T follicular helper cell (primary cell): ENCODE data around the gene RIBC2.
"Not testable (repeated sequence)": the region's sequence is repeated elsewhere in the genome, so short reads cannot be mapped to it uniquely, and the experiment has no call there.

Source experiments
- DNase-seq: peaks from one replicate; pipeline ENCODE4 v3.0.0-alpha.2; 2020; ENCODE audit warnings: low read depth

Gene RIBC2

GRCh38 chr22:45450101-45450785, 36.8 kb downstream of the RIBC2 start:
- DNase-seq = no peak

DNA sequence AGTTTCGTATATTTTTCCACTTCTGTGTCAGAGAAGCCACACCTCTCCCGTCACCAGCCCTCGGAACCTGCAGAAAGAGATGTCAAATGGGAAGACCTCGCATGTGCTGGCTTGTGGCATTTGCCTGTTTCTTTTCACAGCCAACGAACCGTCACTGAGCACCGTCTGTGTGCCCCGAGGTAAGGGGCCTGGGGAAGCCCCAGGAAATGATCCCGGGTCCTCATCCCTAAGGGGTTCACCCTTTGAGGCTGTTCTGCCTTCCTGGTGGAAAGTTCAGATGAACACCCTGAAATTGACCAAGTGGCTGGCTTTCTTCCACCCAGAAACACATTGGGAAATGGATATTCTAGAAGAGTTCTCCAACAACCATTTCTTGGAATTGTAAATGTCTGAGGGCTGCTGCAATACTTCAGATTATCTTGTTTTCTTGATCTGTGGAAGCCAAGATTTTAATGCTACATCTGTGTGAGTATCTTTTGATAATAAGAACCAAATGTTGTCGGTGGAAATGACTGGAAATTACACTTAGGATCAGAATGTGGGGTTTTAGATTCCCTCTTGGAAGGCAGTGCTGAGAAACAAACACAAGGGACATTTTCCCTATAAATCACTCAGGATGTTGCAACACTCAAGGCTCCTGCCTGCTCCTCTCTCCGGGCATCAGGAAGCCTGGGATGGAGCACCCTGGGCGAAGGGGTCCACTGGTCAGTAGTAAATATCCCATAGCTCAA, 37.6 kb downstream of the RIBC2 start:
- no peak for DNase-seq

DNA sequence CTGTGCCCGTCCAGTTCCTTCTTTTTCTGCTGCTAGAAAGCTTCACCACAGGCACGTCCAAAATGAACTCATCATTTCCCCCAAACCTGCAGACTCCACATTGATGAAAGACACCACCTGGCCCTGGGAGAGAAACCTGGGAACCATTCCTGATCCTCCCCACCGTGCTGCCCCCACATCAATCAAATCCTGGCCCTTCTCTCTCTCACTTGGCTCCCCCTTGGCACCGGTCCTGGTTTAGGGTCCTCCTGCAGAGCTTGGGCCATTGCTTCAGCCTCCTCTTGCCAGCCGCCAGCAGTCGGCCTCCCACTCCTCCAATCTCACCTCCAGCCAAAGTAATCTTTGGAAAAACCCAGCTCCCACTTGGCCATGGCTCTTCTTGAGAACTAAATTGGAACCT, 38.5 kb downstream of the RIBC2 start:
- no peak for DNase-seq

DNA sequence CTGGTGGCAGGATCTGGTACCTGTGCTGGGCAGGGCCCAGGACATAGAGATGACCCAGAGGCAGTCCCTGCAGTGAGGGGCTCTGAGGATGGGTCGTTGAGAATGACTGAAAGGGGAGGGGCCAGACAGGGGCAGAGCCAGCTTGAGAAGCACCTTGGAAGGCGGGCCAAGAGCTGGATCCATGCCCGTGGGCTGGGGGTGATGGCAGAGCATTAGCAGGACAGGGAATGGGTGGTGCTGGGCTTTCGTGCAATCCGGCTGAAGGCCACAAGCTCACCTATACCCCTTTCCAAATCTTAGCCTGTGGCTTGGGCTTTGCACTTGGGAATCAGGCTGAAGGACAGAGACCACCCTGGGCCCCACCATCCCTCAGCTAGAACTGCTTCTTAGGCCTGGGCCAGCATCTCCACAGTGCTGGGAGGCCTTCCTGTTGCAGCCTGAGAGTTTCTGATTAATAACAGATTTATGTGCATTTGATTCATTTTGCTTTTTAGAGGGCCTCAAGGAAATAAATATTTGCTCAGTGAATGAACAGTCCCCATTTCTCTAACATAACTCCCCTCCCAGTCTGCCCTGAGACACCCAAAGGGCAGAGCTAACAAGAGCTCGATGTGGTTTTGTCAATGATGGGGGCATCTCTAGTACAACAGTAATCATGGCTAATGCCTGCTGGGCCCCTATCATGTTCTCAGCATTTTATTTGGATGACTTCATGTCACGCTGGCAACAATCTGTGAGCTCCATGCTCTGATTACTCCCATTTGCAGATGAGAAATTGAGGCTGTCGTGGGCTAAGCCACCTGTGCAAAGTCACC, 39.3 kb downstream of the RIBC2 start:
- DNase-seq = no peak

GRCh38 chr22:45453764-45454163, 40.3 kb downstream of the RIBC2 start:
- DNase-seq = no peak

DNA sequence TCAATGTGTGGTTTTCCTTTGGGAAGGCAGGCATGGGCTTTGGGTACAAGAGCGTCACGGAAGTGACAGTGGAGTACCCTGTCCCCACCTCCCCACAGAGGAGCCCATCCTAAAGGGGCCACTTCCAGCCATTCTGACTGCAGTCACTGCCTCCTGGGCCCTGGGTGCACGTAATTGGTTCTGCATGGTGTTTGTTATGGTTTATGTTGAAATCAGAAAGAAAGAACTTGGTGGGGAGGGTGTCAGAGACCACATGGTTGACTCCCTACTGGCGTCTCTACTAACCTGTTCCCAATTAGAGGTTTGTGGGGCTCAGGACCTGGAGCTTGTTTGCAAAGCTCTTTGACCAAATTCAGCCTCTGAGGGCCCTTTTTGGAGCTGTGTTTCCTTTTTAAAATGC, 40.8 kb downstream of the RIBC2 start:
- DNase-seq = no peak

DNA sequence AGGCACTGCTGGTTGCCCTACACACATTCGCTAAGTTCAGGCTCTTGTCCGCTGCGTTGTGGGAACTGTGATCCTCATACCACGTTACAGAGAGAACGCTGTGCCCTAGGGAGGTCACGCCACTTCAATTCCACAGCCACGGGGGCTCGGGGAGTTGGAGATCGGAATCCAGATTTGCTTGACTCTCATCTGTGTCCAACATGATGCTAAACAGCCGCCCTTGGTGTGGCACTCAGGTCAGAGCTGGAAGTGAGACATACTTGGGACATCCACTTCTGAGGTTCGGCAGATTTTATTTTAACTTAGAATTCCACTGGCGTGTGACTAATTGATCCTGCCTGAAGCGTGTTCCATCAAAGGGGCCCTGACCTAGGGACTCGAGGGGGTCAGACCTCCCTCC, 41.7 kb downstream of the RIBC2 start:
- DNase-seq = no peak

DNA sequence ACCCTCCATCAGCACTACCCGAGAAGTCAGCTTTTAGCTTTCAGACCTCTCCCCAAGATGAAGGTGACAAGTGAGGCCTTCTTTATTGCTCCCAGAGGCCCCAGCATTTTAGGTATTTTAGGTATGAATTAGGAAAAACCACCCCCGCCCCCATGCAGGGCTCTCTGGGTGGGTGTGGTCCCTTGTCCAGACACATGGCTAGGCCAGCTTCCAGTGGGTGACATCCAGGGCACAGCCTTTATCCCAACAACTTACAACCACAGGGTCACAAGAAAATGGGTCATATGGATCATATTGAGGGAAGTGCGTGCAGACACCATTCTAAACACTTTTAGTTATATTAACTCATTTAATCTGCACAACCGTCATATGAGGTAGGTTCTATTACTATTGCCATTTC, 42.1 kb downstream of the RIBC2 start:
- no peak for DNase-seq

- DNase-seq = no peak
These were observed 43.3 kb downstream of the RIBC2 start for GRCh38 chr22:45456811-45457210.

- DNase-seq = no peak
These were observed 45.0 kb downstream of the RIBC2 start for GRCh38 chr22:45458532-45458931.

- DNase-seq = no peak
These were observed 45.7 kb downstream of the RIBC2 start for GRCh38 chr22:45459235-45459634.

DNA sequence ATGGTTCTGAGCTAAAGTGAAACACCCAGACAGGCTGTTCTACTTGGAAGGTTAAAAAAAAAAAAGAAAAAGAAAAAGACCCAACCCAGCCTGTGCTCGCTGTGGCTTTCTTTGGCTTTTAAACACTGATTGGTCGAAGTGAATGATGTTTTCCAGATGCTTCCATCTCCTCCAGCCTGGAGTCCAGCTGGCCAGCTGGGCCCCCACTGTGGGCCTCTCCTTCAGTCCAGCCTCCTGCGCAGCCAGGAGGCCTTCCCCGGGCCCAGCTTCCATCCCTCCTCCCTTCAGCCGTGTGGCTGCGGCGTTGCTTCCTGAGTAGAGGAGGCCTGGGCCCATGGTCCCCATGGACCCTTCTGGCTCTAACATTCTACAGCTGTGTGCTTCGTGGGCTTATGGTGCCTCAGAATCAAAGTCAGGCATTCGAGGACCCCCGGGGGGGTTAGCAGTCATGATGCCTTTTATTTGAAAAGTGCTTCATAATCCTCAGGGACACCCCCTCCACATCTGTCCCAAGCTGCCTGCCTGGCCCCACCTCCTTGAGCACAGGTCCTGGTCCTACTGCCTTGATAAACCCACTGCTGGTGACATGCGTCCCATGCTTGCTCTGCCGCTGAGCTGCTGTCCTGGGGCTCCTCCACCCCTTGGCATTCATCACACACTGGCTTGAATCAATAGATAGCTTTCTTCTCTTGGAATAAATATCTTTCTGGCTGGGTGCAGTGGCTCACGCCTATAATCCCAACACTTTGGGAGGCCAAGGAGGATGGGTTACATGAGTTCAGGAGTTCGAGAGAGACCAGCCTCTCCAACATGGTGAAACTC, 47.0 kb downstream of the RIBC2 start:
- no peak for DNase-seq

DNA sequence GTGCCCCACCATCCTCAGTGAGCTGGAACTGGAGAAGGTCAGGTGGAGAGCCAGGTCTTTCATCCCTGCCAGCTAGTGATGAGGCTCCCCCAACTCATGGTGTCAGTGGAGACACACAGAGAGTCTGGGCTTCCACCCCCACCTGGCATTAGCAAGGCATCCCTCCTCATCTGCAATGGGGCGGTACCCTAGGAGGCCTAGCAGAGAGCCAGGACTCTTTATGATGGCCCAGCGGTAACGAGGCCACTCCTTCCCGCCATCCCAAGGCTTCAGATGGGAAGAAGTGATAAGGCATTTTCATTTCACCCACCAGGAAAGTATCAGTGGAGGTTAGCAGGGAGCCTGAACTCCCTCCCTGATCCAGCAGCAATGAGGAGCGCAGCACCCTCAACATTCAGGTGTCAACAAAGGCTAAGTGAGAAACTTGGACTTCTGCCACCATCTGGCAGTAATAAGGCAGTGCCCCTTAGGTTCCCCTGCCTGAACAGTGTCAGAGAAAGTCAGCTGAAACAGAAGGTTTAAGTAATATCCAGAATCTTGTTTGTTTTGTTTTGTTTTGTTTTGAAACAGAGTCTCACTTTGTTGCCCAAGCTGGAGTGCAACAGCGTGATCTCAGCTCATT, 48.7 kb downstream of the RIBC2 start:
- DNase-seq = no peak

- not testable (repeated sequence) for DNase-seq
These were observed 50.2 kb downstream of the RIBC2 start for GRCh38 chr22:45463691-45464090.

DNA sequence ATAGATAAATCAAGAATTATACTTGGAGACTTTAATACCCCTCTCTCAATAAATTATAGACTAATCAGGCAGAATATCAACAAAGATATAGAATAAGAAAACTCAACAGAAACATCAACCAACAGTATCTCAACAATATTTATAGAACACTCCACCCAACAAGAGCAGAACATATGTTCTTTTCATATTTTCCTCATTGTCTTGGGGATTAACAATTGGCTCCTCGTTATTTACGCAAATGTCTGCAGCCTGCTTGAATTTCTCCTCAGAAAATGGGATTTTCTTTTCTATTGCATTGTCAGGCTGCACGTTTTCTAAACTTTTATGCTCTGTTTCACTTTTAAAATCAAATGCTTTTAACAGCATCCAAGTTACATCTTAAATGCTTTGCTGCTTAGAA, 52.1 kb downstream of the RIBC2 start:
- no peak for DNase-seq

DNA sequence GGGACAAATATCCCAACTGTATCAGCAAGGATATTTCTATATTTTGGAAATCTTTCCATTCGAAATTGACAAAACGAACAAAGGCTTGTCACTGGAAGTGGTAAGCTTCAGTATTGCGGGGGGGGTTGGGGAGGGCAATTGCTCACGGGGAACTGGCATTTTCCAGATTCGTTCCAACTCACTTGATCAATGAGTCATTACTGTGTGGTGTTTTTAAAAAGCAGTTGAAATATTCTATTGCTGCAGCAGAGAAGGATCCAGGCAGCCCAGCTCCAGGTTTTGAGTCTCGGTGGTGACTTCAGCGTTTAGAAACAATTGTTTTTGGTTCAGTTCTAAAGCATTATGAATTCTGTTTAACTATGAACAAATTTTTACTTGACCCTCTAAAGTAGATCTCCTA, 55.4 kb downstream of the RIBC2 start:
- DNase-seq = no peak

DNA sequence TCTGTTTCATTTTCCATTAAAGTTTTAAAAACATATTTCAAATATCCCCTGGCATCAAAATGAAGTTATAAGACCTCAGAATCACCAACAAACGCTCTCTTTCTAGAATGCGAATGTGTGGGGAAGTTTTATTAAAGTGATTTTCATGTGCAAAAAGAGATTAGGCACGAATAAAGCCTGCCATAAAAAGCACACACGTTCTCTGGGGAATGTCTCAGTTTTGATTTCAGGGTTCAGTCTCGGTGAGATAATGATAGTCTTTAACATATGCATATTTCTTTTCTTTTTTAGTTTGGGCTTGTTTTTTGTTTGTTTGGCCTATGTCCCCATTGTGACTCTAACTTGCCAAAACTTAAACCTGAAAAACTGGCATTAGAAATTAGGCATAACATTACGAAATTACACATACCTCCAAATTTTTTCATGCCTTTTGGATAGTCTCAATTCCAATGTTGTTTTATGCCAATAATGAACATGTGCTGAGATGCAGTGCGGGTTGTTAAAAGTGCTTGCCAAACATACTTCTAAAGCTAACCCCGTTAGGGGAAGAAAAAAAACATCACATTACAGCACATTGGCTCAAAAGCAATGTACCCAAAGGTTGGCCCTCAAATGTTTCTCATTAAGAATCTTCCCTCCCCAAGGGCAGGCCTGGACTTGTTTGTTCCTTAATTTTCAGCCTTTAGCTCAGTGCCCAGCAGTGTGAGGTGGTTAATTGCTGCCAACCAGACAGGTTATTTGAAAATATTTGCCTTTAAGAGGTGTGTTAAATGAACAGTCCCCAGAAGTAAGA, 56.0 kb downstream of the RIBC2 start:
- DNase-seq = no peak

DNA sequence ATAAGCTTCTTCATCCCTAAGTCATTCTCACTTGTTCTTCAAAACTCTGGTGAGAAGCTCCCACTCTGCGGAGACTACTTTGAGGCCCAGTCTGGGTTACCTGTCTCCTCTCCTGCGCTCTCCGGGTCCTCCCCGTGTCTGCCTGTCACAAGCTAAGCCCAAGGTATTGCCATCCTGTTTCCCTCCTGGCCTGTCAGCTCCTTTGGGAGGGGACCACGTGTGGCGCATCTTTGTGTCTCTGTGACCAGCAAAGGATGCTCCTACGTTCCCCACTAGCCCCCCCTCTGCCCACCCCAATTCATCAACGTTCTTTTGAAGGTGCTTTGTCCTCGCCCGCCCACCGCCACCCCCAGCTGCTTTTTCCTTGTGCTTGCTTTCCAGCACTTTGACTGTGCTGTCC, 57.4 kb downstream of the RIBC2 start:
- DNase-seq = no peak

DNA sequence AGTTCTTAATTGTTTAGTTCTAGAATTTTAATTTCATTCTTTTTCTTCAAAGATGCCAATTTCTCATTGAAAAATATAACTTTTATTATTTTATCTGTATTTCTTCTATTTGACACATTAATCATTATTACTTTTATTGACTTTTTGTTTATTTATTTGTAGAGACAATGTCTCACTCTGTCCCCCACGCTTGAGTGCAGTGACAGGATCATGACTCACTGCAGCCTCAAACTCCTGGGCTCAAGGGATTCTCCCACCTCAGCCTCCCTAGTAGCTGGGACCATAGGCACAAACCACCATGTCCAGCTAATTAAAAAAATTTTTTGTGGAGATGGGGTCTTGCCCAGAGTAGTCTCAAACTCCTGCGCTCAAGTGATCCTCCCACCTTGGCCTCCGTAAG, 58.9 kb downstream of the RIBC2 start:
- no peak for DNase-seq

DNA sequence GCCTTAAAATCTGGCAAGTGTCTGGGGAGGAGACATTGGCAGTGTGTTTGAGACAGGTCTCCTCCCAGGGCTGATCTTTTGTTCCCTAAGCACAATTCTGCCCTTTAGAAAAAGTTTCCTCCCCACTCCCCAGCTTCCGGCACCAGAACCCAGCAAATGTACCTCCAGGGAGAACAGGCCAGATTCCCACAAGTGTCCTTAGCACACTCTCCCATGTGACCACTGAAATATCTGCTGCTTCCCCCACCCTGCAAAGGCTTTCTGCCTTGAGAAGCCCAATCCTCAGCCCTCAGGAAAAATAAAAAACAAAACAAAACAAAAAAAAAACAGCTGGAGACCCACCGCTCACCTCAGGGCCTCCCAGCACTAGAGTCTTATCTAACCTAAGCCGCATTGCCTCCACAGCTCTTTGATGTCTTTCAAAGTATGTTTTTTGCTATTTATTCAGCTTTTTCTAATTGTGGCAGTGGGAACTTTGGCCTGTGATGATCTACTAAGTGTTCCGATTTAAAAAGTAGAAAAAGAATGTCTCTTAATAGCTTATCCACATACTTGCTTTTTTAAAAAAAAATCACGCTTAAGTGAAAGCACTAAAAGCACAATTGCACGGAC, 60.2 kb downstream of the RIBC2 start:
- no peak for DNase-seq
